Measurements from ENCODE around the gene PIK3R2.
"Not testable (repeated sequence)": the region's sequence is repeated elsewhere in the genome, so short reads cannot be mapped to it uniquely, and the experiment has no call there.

PIK3R2 gene

GRCh38 chr19:18152817-18153555 is at the start of gene PIK3R2:
Gene PIK3R2 (plus strand): TSS chr19:18153163. CDS start chr19:18155880, 2,717 bp downstream.
- peak; percentile 51 to 100 (median 97) for DNase-seq

DNA sequence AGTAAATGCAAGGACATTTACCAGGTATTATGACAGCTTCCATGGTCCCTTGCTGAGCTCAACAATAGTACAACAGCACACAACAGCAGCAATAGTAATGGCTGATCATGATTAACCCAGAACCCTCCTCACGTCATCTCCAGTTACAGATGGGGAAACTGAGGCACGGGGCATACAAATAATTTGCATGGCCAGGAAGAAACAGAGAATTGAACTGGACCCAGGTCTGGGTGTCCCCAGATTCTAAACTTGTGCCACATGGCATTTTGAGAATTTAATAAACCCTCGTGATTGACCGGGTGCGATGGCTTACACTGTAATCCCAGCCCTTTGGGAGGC is 48.2 kb upstream of the PIK3R2 start:
- DNase-seq: no peak

DNA sequence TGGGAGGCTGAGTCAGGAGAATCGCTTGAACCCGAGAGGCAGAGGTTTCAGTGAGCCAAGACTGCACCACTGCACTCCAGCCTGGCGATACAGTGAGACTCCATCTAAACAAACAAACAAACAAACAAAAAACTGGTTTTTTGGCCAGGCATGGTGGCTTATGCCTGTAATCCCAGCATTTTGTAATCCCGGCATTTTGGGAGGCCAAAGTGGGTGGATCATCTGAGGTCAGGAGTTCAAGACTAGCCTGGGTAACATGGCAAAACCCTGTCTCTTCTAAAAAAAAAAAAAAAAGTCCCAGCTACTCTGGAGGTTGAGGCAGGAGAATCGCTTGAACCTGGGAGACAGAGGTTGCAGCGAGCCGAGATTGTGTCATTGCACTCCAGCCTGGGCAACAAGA is 47.7 kb upstream of the PIK3R2 start:
- not testable (repeated sequence) for DNase-seq

GRCh38 chr19:18107235-18107634 is 45.7 kb upstream of the PIK3R2 start:
- no peak for DNase-seq

DNA sequence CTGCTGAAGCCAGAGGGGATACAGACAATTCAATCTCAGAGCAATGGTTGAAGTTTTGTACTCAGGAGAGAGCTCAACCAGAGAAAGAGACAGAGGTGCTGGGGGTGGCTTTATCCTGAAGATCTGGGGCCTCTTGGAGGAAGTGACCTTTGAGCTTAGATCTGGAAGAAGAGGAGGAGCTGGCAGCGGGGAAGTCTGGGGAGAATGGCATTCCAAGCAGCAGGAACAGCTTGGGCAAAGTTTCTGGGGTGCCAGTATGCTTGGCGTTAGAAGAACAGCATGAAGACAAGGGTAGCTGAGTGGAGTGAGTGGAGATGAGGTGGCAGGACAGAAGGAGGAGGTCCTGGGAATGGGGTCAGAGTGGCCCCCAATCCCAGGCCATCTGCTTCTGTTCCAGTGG is 44.1 kb upstream of the PIK3R2 start:
- DNase-seq: no peak

- peak in 1 of 56 donors; percentile 31 for DNase-seq
These were observed 43.6 kb upstream of the PIK3R2 start for GRCh38 chr19:18109341-18109732.

DNA sequence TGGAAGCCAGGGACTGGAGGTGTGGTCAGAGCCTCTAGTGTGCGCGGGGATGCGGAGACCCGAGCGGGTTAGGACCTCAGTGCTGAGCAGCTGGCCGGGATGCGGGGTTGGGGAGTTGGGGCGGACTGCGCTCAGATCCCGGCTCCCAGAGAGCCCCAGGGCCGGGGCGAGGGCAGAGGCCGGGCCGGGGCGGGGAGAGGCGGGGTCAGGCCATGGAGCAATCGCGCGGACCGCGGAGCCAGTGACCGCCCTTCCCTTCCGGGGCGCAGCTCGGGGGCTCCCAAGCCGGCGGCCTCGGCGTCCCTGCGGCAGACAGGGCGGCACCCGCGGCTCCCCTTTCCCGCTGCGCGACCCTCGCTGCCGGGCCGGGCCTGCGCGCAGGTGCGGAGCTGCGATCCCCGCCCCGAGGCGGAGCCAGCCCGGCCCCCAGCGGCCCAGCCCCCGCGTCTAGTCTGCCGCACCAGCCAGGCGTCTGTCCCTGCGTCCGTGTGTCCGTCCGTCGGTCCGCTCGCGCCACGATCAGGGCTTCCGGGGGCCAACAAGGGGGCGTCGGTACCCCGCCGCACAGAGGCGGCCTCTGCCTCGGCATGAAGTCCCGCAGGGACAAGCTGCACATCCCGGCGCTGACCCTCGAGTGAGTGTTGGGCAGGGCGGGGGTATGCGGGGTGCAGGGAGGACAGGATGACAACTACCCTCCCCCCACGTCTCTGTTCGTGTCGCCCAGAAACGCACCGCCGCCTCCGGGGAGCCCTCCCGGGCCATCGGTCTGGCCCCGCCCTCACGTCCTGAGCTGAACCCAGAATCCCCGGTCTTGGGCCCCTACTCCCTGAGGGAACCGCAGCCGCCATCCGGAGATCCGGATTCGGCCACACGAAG is 43.0 kb upstream of the PIK3R2 start:
- DNase-seq: peak in 33 of 56 donors; percentile 15 to 81 (median 43)

- peak in 1 of 56 donors; percentile 61 for DNase-seq
These were observed 42.2 kb upstream of the PIK3R2 start for GRCh38 chr19:18110609-18111232.

GRCh38 chr19:18112989-18113478 is 39.9 kb upstream of the PIK3R2 start:
- DNase-seq: peak in 55 of 56 donors; percentile 14 to 91 (median 76)

DNA sequence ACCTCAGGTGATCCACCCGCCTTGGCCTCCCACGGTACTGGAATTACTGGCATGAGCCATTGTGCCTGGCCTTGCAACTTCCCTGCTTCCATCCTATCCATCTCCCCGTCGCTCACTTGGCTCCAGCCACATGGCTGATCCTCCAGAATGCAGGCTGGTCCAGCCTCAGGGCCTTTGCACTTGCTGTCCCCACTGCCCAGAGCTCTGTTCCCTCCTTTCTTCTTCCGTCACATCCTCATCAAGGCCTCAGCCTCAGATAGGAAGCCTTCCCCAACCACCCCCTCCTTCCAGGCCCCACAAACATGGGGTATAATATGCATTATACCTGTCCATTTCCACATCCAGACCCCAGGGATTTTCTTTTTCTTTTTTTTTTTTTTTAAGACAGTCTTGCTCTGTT is 39.1 kb upstream of the PIK3R2 start:
- no peak for DNase-seq

DNA sequence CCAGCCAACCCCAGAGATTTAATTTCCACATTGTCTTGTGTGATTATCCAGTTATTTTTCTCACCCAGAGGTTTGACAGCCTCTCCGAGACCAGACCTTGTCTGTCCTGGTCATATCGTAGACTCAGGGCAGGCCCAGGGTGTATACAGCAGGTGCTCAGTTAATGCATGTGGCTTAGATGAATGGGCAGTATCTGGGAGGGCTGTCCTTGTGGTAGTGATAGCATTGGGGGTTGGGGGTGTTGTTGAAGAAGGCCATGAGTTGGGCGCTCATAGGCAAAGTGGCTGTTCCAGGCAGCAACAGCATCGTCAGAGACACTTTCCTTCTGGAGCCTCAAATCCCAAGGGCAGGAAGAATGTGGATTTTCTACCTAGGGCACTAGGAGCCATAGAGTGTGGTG is 38.5 kb upstream of the PIK3R2 start:
- DNase-seq: no peak

DNA sequence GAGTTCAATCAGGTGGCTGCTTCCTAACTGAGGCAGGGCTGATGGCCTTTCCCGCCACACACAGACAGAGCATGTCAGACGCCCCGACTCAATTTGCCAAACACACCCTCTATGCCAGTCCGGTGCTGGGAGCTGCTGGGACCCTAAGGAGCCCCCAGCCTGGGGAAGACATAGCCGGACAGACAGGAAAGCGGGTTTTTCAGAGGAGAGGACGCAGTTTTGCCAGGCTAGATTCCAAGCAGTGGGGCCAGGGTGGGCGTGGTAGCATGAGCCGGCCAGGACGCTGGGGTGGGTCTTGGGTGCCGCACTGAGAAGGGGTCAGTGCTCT is 35.6 kb upstream of the PIK3R2 start:
- DNase-seq: no peak

GRCh38 chr19:18117692-18118378 is 35.1 kb upstream of the PIK3R2 start:
- peak in 55 of 56 donors; percentile 36 to 93 (median 80) for DNase-seq

DNA sequence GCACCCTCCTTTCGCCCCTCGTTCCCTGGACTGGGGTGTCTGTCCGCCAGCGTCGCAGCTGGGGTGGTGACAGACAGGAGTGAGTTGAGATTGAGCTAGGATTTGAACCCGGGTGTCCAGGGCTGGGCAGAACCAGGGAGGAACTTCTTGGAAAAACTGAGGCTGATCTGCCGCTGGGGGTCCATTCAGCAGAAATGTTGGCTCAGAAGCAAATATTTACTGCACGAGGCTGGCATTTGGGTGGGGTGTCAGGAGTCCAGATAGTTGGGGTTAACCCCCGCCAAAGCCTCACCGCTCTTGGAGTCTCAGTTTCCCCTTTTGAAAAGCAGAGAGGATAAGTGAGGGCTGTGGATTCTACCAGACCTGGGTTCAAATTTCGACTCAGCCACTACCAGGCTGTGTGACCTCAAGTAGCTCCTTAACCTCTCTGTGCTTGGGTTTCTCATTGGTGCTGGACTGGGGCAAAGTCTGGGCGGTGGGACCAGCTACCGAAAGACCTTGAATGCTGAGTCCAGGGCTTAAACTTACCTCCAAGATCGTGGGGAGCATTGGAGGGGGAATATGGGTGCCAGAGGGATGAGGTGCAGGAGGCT is 34.4 kb upstream of the PIK3R2 start:
- no peak for DNase-seq

- DNase-seq: peak in 37 of 56 donors; percentile 18 to 89 (median 57)
These were observed 33.8 kb upstream of the PIK3R2 start for GRCh38 chr19:18119013-18119716.

GRCh38 chr19:18119717-18120105 is 33.3 kb upstream of the PIK3R2 start:
- DNase-seq: peak in 42 of 56 donors; percentile 13 to 91 (median 62)

DNA sequence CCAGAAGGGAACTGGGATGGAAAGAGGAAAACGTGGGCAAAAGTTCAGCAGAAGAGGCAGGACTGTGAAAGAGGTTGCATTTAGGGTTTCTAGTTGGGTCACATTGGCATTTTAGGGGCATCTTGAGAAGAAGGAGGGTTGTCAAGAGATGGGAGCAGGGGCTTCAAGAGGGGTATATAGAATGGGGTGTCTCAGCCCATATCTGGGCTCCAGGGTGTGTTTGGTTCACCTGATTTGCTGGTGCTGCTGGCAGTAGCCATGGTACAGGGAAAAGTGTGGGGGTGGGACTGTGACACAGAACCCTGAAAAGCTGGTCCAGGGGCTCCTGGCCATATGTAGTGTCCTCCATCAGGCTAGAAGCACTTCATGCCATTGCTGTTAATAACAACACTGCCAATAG is 32.8 kb upstream of the PIK3R2 start:
- DNase-seq: no peak

- no peak for DNase-seq
These were observed 31.8 kb upstream of the PIK3R2 start for GRCh38 chr19:18121166-18121565.

DNA sequence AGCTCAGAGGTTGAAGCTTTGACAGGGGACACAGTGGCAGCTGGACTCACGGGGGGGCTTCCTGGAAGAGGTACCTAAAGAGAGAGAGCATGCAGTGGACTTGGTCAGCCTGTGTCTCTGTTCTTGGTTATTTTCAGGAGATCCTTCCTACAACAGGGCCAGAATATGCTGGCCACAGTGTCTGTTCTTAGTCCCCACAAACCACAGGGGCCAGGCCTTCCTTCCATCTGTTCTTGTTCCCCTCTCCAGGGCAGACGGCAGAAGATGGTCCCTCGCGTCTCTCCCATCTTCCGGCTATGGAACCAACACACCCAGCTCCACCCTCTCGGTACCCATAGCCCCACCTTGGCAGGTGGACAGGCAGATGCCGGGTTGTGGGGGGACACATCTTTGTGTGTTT is 30.5 kb upstream of the PIK3R2 start:
- peak in 2 of 56 donors; percentile 14 to 29 for DNase-seq
